D721Med (cell line): ENCODE results near the gene ZFAND3.

Experiments
- DNase-seq: peaks from one replicate; pipeline ENCODE4 v3.0.0; 2011; ENCODE audit warnings: low spot score; ENCODE audit not compliant: insufficient read length
- FAIRE-seq: peaks from 2 replicates; lab custom pipeline; 2011; peaks lifted over from hg19 to GRCh38; lab: Jason Lieb, UNC
- TF ChIP-seq, protein P1 (sequence below): IDR thresholded peaks from 2 replicates; pipeline ENCODE4 v1.5.1; 2012; ENCODE audit warnings: mild to moderate bottlenecking, control low read depth; ENCODE audit not compliant: insufficient read depth; ENCODE audit errors: missing control alignments

The ZFAND3 gene

DNA sequence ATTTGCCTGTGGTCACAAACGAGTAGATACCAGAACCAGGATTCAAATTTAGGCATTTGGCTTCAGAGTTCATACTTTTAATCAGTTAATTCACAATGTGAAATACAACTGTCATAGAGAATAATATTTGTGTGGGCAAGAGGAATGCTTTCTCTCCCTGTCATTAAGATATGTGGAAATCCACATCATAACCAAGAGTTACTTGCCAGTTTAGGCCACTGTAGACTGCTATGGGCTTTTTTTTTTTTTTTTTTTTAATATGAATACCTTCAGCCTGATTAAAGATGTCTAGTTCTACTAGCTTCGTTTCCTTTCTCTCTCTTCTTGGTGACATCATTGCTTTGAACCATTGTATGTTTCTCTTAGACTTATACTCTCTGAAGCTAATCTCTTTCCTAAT is 244.9 kb downstream of the ZFAND3 start:
- FAIRE-seq (no peak), DNase-seq (no peak)
- TF ChIP-seq, protein P1, sequence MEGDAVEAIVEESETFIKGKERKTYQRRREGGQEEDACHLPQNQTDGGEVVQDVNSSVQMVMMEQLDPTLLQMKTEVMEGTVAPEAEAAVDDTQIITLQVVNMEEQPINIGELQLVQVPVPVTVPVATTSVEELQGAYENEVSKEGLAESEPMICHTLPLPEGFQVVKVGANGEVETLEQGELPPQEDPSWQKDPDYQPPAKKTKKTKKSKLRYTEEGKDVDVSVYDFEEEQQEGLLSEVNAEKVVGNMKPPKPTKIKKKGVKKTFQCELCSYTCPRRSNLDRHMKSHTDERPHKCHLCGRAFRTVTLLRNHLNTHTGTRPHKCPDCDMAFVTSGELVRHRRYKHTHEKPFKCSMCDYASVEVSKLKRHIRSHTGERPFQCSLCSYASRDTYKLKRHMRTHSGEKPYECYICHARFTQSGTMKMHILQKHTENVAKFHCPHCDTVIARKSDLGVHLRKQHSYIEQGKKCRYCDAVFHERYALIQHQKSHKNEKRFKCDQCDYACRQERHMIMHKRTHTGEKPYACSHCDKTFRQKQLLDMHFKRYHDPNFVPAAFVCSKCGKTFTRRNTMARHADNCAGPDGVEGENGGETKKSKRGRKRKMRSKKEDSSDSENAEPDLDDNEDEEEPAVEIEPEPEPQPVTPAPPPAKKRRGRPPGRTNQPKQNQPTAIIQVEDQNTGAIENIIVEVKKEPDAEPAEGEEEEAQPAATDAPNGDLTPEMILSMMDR = no peak

- DNase-seq (no peak), FAIRE-seq (no peak)
- TF ChIP-seq, protein P1 = no peak
These were observed 246.3 kb downstream of the ZFAND3 start for GRCh38 chr6:38065734-38066305.

DNA sequence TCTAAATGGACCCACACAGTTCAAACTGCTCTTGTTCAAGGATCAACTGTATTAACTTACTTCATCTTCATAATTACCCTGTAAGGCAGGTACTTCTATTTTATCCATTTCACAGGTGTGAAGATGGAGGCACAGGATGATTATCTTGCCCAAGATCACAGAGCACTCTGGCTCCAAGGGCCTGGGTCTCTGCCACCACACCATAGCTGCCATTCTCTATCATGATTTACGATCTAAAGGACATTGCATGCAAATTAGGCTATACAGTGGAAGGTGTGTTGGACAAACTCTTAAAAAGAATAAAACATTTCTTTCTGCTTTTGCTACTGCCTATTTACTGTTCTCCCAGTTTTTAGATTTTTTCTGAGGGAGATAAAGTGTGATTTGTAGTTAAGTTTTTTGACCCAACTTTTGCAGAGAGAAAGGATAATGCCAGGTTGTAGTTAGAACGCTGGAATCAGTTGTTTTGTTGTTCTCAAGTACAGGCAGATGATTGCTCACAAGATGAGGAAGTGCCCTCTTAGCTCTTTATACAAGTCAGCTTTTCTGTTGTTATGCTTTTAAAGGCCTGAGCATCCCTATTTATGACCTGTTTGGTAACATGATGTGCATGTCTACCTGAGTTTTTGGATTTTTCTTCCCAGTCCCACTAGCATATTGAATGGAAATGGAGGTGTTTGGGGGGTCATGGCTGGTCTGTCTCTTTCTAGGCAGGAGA is 247.9 kb downstream of the ZFAND3 start:
- DNase-seq (no peak), FAIRE-seq (no peak)
- TF ChIP-seq, protein P1 = no peak

- FAIRE-seq = no peak
- TF ChIP-seq, protein P1 = no peak
- DNase-seq = no peak
These were observed 249.5 kb downstream of the ZFAND3 start for GRCh38 chr6:38068854-38069590.

- DNase-seq (no peak), FAIRE-seq (no peak)
- TF ChIP-seq, protein P1 = no peak
These were observed 258.0 kb downstream of the ZFAND3 start for GRCh38 chr6:38077488-38078030.

GRCh38 chr6:38078671-38079070 is 259.1 kb downstream of the ZFAND3 start:
- DNase-seq (no peak), FAIRE-seq (no peak)
- TF ChIP-seq, protein P1 = no peak

- no peak for DNase-seq
- no peak for FAIRE-seq
- TF ChIP-seq, protein P1 = no peak
These were observed 259.6 kb downstream of the ZFAND3 start for GRCh38 chr6:38079107-38079506.
